GM23338 (cell line): ENCODE data around the gene FKBP10. TPM values are rescaled to one million over a fixed set of nuclear protein-coding genes. Genes with fewer than 3 reads are reported as not detected.

ENCODE experiments used
- ATAC-seq: fragments of 200-7000 bp; cut with Tn5 transposase; 3 replicates; pipeline ENCODE4 v1.9.1; 2020
- DNase-seq: peaks from one replicate; pipeline ENCODE4 v3.0.0-alpha.2; 2015; ENCODE audit warnings: low spot score
- H2AFZ ChIP-seq: fragments of 200-600 bp; sonication (generic); 2 replicates; pipeline ENCODE4 v1.8.0; 2016; ENCODE audit warnings: antibody characterized with exemption, mild to moderate bottlenecking, moderate library complexity
- H3F3A ChIP-seq: fragments of 200-600 bp; sonication (generic); replicated peaks from 2 replicates; pipeline ENCODE4 v1.8.0; 2017; ENCODE audit warnings: antibody characterized with exemption, mixed run types, low read depth
- H3K27ac ChIP-seq: fragments of 200-600 bp; sonication (generic); 2 replicates; pipeline ENCODE4 v1.6.1; 2016; ENCODE audit warnings: low read depth
- H3K27me3 ChIP-seq: fragments of 200-600 bp; sonication (generic); 2 replicates; pipeline ENCODE4 v1.8.0; 2016; ENCODE audit warnings: mild to moderate bottlenecking, mixed run types, moderate library complexity; ENCODE audit not compliant: insufficient read depth
- H3K36me3 ChIP-seq: fragments of 200-600 bp; sonication (generic); 2 replicates; pipeline ENCODE4 v1.8.0; 2016; ENCODE audit warnings: mild to moderate bottlenecking; ENCODE audit not compliant: insufficient read depth
- H3K4me1 ChIP-seq: fragments of 200-600 bp; sonication (generic); 2 replicates; pipeline ENCODE4 v1.8.0; 2016; ENCODE audit warnings: mild to moderate bottlenecking, moderate library complexity; ENCODE audit not compliant: insufficient read depth
- H3K4me2 ChIP-seq: fragments of 200-600 bp; sonication (generic); 2 replicates; pipeline ENCODE4 v1.7.1; 2017; ENCODE audit warnings: mixed run types
- H3K4me3 ChIP-seq: fragments of 200-600 bp; sonication (generic); 2 replicates; pipeline ENCODE4 v1.6.1; 2016; ENCODE audit warnings: mixed run types
- H3K79me2 ChIP-seq: fragments of 200-600 bp; sonication (generic); replicated peaks from 2 replicates; pipeline ENCODE4 v1.8.0; 2017; ENCODE audit warnings: mild to moderate bottlenecking; ENCODE audit not compliant: insufficient read depth
- H3K9me2 ChIP-seq: fragments of 200-600 bp; sonication (generic); 2 replicates; pipeline ENCODE4 v1.8.0; 2017; ENCODE audit not compliant: insufficient read depth
- H4K20me1 ChIP-seq: fragments of 200-600 bp; sonication (generic); replicated peaks from 2 replicates; pipeline ENCODE4 v1.8.0; 2017; ENCODE audit warnings: mild to moderate bottlenecking; ENCODE audit not compliant: insufficient read depth
- H3K27ac Mint-ChIP-seq: 2 replicates; pipeline ENCODE4 v1.8.0; 2020; ENCODE audit warnings: inconsistent platforms, mild to moderate bottlenecking, moderate library complexity, mixed read lengths
- H3K27me3 Mint-ChIP-seq: 3 replicates; pipeline ENCODE4 v1.8.0; 2022; ENCODE audit warnings: low read depth, mild to moderate bottlenecking, moderate library complexity, mixed read lengths, inconsistent platforms; ENCODE audit not compliant: insufficient read depth, poor library complexity
- H3K36me3 Mint-ChIP-seq: 3 replicates; pipeline ENCODE4 v1.8.0; 2021; ENCODE audit warnings: low read depth, mild to moderate bottlenecking, inconsistent platforms, moderate library complexity, mixed read lengths
- H3K4me1 Mint-ChIP-seq: 3 replicates; pipeline ENCODE4 v1.8.0; 2020; ENCODE audit warnings: mild to moderate bottlenecking, inconsistent platforms, mixed read lengths
- H3K4me3 Mint-ChIP-seq: 3 replicates; pipeline ENCODE4 v1.8.0; 2021; ENCODE audit warnings: moderate library complexity, mild to moderate bottlenecking, inconsistent platforms, mixed read lengths
- H3K9me3 Mint-ChIP-seq: 3 replicates; pipeline ENCODE4 v1.8.0; 2020; ENCODE audit warnings: moderate library complexity, mild to moderate bottlenecking, inconsistent platforms, mixed read lengths
- CREB1 ChIP-seq: fragments of 250-450 bp; sonication (Bioruptor Pico); IDR thresholded peaks from 2 replicates; pipeline ENCODE4 v1.5.0; 2020; ENCODE audit warnings: low read depth, mild to moderate bottlenecking, moderate library complexity
- ETS1 ChIP-seq: IDR thresholded peaks from 2 replicates; pipeline ENCODE4 v1.6.1; 2016; ENCODE audit warnings: antibody characterized with exemption
- EZH2phosphoT487 ChIP-seq: fragments of 200-600 bp; sonication (generic); IDR thresholded peaks from one replicate; pipeline ENCODE4 v1.8.1; 2018; ENCODE audit warnings: antibody characterized with exemption; ENCODE audit not compliant: unreplicated experiment
- NANOG ChIP-seq: IDR thresholded peaks from 2 replicates; pipeline ENCODE4 v1.6.1; 2016; ENCODE audit warnings: antibody characterized with exemption, borderline replicate concordance
- POLR2AphosphoS5 ChIP-seq: IDR thresholded peaks from 2 replicates; pipeline ENCODE4 v1.6.1; 2016; ENCODE audit warnings: antibody characterized with exemption, low read depth
- STAT1 ChIP-seq: IDR thresholded peaks from one replicate; pipeline ENCODE4 v1.6.1; 2016; ENCODE audit warnings: antibody characterized with exemption; ENCODE audit not compliant: unreplicated experiment
- ZNF114 ChIP-seq: fragments of 250-450 bp; sonication (Bioruptor Pico); IDR thresholded peaks from 2 replicates; pipeline ENCODE4 v1.5.0; 2020; ENCODE audit warnings: mild to moderate bottlenecking, moderate library complexity
- ZNF331 ChIP-seq: fragments of 250-450 bp; sonication (Bioruptor Pico); IDR thresholded peaks from 2 replicates; pipeline ENCODE4 v1.5.0; 2020; ENCODE audit warnings: low read depth, mild to moderate bottlenecking, moderate library complexity
- polyA plus RNA-seq: library from polyadenylated mRNA; unstranded; fragments of >200 nt; fragmentation: Nextera tagmentation; extraction: Ambion mirVana; gene quantifications from 2 replicates; pipeline ENCODE4 v1.2.1, GENCODE V29; 2016
- total RNA-seq: library from RNA; depleted of rRNA; stranded (reverse); fragments of >200 nt; shearing (Covaris generic); gene quantifications from 2 replicates; pipeline ENCODE4 v1.2.3, GENCODE V29; 2014
- TF ChIP-seq, protein P1 (sequence below), 2 experiments: fragments of 200-600 bp in 1 of 2; sonication (generic) in 1 of 2; conservative IDR thresholded peaks; 2 replicates each; pipeline versions ENCODE4 v1.5.1 to v1.6.1; 2016 to 2017; ENCODE audit warnings: antibody characterized with exemption in 2 of 2, low read depth in 2 of 2, mild to moderate bottlenecking in 2 of 2, moderate library complexity in 1 of 2
- TF ChIP-seq, protein P2 (sequence below): IDR thresholded peaks from one replicate; pipeline ENCODE4 v1.6.1; 2018; ENCODE audit warnings: antibody characterized with exemption; ENCODE audit not compliant: unreplicated experiment

FKBP10 gene
- total and polyA plus RNA-seq, 2 experiments from 2014 or later, result 26.2 to 151 TPM

DNA sequence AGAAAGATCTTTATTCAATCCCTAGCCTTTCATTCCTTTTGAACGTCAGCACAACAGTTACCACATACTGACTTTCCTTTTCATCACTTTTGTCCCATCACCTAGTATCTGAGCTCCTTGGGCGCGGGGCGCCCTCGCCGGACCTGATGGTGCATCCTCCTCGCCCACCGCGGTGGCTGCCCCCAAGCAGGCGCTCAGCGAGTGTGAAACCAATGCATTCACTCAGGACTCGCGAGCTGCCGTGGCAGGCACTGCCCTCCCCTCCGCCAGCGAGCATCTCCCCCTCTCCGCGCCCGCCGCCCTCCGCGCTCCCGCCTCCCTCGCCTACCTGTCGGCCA is 51.7 kb downstream of the FKBP10 start:
- Histone ChIP-seq H3K4me2 (peak overlapping the region; percentile 85), H3K36me3 (peaks cover 27% of the 10 kb centered on the region), H3K79me2 (peaks cover 53% of the 10 kb centered on the region), H3K27ac (no peak overlapping the region), H3K27me3 (no peaks in the 10 kb centered on the region), H3K9me2 (no peaks in the 10 kb centered on the region), H3F3A (peaks cover 37% of the 10 kb centered on the region), H3K4me3 (peak overlapping the region; percentile 98), H4K20me1 (peaks cover 37% of the 10 kb centered on the region), H2AFZ (peak overlapping the region; percentile 90; the same call in 1 of the 2 replicates), H3K4me1 (peaks cover 47% of the 10 kb centered on the region)
- H3K27ac Mint-ChIP-seq, result no peak overlapping the region
- no peak for TF ChIP-seq ZNF114 (CRISPR knock-in tag)
- no peak for TF ChIP-seq NANOG
- TF ChIP-seq, protein P1, sequence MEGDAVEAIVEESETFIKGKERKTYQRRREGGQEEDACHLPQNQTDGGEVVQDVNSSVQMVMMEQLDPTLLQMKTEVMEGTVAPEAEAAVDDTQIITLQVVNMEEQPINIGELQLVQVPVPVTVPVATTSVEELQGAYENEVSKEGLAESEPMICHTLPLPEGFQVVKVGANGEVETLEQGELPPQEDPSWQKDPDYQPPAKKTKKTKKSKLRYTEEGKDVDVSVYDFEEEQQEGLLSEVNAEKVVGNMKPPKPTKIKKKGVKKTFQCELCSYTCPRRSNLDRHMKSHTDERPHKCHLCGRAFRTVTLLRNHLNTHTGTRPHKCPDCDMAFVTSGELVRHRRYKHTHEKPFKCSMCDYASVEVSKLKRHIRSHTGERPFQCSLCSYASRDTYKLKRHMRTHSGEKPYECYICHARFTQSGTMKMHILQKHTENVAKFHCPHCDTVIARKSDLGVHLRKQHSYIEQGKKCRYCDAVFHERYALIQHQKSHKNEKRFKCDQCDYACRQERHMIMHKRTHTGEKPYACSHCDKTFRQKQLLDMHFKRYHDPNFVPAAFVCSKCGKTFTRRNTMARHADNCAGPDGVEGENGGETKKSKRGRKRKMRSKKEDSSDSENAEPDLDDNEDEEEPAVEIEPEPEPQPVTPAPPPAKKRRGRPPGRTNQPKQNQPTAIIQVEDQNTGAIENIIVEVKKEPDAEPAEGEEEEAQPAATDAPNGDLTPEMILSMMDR (conservative IDR thresholded peaks at IDR 0.05; ENCODE audit: low read depth in 2 of 2), result no peak
- TF ChIP-seq ETS1, result no peak
- no peaks in the 10 kb centered on the region for H3K27me3 Mint-ChIP-seq
- peak; percentile 5; the same call in 1 of the 3 replicates for ATAC-seq
- peaks cover 32% of the 10 kb centered on the region for H3K36me3 Mint-ChIP-seq
- H3K4me1 Mint-ChIP-seq, result peaks cover 22% of the 10 kb centered on the region
- no peaks in the 10 kb centered on the region for H3K9me3 Mint-ChIP-seq
- DNase-seq, result no peak
- H3K4me3 Mint-ChIP-seq, result no peak overlapping the region

GRCh38 chr17:41864836-41865595 is 52.2 kb downstream of the FKBP10 start, which contains the start of gene KLHL11:
Gene KLHL11, minus strand, starts transcription at chr17:41865423. Its CDS starts 53 bp downstream, at chr17:41865370.
- H3K4me1 Mint-ChIP-seq, result peaks cover 17% of the 10 kb centered on the region
- no peaks in the 10 kb centered on the region for H3K9me2 ChIP-seq
- H3K4me3 ChIP-seq, result peak within 1 kb of the TSS; percentile 98
- TF ChIP-seq EZH2phosphoT487, result no peak
- TF ChIP-seq ZNF331, result no peak
- peak; percentile 86 for TF ChIP-seq POLR2AphosphoS5
- TF ChIP-seq CREB1 (CRISPR knock-in tag), result peak; percentile 44; the same call in 1 of the 2 replicates
- TF ChIP-seq STAT1, result no peak
- TF ChIP-seq, protein P2, sequence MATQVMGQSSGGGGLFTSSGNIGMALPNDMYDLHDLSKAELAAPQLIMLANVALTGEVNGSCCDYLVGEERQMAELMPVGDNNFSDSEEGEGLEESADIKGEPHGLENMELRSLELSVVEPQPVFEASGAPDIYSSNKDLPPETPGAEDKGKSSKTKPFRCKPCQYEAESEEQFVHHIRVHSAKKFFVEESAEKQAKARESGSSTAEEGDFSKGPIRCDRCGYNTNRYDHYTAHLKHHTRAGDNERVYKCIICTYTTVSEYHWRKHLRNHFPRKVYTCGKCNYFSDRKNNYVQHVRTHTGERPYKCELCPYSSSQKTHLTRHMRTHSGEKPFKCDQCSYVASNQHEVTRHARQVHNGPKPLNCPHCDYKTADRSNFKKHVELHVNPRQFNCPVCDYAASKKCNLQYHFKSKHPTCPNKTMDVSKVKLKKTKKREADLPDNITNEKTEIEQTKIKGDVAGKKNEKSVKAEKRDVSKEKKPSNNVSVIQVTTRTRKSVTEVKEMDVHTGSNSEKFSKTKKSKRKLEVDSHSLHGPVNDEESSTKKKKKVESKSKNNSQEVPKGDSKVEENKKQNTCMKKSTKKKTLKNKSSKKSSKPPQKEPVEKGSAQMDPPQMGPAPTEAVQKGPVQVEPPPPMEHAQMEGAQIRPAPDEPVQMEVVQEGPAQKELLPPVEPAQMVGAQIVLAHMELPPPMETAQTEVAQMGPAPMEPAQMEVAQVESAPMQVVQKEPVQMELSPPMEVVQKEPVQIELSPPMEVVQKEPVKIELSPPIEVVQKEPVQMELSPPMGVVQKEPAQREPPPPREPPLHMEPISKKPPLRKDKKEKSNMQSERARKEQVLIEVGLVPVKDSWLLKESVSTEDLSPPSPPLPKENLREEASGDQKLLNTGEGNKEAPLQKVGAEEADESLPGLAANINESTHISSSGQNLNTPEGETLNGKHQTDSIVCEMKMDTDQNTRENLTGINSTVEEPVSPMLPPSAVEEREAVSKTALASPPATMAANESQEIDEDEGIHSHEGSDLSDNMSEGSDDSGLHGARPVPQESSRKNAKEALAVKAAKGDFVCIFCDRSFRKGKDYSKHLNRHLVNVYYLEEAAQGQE, result peak; percentile 20
- no peaks in the 10 kb centered on the region for H3K9me3 Mint-ChIP-seq
- peak within 1 kb of the TSS; percentile 90 for H3K27ac ChIP-seq
- no peak within 1 kb of the TSS; the same call in 2 of the 3 replicates for H3K4me3 Mint-ChIP-seq
- peak; percentile 87 for ATAC-seq
- no peaks in the 10 kb centered on the region for H3K27me3 ChIP-seq
- H3K4me2 ChIP-seq, result peak within 1 kb of the TSS; percentile 85
- H4K20me1 ChIP-seq, result peaks cover 38% of the 10 kb centered on the region
- H3K27me3 Mint-ChIP-seq, result no peaks in the 10 kb centered on the region
- peaks cover 47% of the 10 kb centered on the region for H3K79me2 ChIP-seq
- H3K36me3 ChIP-seq, result peaks cover 31% of the 10 kb centered on the region
- peaks cover 39% of the 10 kb centered on the region for H3F3A ChIP-seq
- peak within 1 kb of the TSS; percentile 90; the same call in 1 of the 2 replicates for H2AFZ ChIP-seq
- H3K27ac Mint-ChIP-seq, result peak within 1 kb of the TSS; percentile 76
- peaks cover 38% of the 10 kb centered on the region for H3K36me3 Mint-ChIP-seq
- peaks cover 42% of the 10 kb centered on the region for H3K4me1 ChIP-seq
- DNase-seq, result peak; percentile 96
